HG02884 (cell line): ENCODE measurements around the gene MSRB3.

Experiments
- ATAC-seq: cut with Tn5 transposase; IDR thresholded peaks from one replicate; pipeline ENCODE4 v1.9.1; 2021; ENCODE audit warnings: mild to moderate bottlenecking, moderate library complexity; ENCODE audit not compliant: unreplicated experiment

The MSRB3 gene

DNA sequence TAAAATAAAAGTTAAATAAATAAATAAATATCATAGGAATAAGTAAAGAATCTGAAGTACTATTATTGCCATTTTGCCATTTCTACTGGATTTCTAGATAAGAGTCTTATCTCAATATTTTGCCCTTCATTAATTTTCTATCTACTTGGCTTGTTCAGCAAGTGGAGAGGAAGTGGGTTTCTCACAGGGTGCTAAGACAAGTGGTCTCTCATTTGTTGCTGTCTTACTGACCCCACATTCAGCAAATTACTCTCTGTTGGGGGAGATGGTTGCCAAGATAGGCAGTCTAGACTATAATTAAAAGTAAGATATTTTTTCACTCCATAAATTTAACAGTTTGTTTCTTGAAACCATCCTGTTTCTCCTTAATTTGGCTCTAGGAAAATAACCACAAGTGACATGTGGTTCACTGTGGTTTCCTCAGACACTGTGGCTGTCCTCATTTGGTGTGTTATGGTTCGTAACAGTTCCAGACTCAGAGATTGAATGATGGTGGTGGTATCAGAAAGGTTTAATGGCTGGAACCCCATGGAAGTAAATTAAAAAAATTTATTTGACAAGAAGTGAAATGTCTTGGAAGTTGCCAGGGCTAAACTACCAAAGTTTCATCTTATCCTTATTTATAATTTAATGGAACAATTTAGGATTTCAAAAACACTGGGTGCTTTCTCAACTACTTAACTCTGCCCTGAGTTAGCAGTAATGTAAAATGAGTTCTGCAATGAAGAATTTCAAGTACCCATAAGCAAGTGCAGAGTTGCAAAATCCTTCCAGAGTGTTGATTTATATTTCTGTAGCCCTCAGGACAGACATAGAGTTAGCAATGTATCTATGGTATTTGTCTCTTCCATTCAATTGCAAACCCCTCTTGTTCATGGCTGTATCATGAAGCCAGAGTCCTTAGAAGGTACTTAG, 214.8 kb downstream of the MSRB3 start:
- no peak for ATAC-seq

DNA sequence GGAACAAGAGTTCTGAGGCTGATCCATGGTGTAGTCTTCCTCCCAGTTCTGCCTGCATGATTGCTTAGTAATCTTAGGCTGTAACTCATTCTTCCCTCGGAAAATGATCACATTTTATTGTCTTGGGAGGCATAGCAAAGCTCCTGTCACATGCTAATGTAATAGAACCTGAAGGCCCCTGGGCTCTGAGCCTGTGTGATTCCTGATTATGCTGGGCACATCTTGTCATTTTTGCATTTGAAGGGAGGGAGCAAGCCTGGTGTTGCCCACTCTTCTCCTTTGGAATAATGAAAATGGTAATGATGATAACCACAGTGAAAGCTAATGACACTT, 215.4 kb downstream of the MSRB3 start:
- no peak for ATAC-seq

GRCh38 chr12:65494537-65494936, 216.1 kb downstream of the MSRB3 start:
- ATAC-seq = no peak

GRCh38 chr12:65495233-65495632, 216.8 kb downstream of the MSRB3 start:
- no peak for ATAC-seq

GRCh38 chr12:65496617-65497016, 218.1 kb downstream of the MSRB3 start:
- ATAC-seq = no peak

- ATAC-seq = no peak
Measured at GRCh38 chr12:65497660-65498059, 219.2 kb downstream of the MSRB3 start.

DNA sequence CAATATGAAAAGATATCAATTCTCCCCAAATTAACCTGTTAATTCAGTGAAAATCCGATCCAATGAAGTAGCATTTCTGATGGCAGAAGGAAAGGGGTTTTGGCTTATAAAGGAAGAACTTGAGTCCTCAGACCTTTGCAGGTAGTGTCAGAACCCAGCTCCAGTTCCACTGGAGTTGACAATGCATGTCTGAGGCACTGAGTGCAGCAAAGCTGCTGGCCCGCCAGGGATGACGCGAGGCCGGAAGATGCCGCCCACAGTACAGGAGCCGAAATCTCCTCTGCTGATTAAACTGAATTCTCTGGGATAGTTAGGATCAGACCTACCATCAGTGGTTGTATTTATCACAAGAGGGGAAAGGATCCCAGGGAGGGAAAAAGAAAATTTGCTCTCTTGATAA, 220.7 kb downstream of the MSRB3 start:
- no peak for ATAC-seq

- no peak for ATAC-seq
Measured at GRCh38 chr12:65500091-65500900, 221.8 kb downstream of the MSRB3 start.

- no peak for ATAC-seq
Measured at GRCh38 chr12:65501093-65501621, 222.7 kb downstream of the MSRB3 start.

GRCh38 chr12:65501935-65502334, 223.5 kb downstream of the MSRB3 start:
- no peak for ATAC-seq

GRCh38 chr12:65504417-65504816, 225.9 kb downstream of the MSRB3 start:
- no peak for ATAC-seq

DNA sequence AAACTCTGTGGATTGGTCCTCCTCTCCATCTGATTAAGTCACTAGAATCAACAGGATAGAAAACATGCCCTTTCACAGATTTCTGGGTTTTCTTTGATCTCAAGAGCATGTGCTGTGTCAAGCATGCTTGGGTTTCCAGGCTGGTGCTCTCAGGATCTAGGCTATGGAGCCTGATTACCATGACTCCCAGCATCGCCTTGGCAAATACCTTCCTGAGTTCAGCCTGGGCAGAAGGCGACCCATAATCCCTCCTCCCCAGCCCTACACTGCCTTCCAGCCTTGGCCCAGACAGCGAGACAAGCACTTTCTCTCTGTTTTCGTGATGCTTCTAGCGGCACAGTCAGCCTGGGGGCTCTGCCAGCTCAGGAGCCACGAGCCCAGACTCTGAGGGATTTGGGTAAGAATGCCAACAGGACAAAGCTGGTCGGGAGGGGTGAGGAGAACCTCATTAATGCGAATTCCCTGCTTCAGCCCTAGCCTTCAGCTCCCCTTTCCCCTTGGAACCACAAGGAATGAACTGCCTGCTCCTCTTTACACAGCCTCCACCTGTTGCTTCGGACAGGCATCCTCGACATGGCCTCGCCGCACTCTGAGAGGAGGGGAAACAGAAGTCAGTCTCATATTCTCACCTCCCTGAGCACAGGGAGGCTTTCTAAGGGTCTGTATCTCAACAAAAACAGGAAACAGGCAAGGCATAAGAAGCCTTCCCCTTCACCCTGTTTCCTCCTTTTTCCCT, 227.1 kb downstream of the MSRB3 start:
- ATAC-seq = no peak

DNA sequence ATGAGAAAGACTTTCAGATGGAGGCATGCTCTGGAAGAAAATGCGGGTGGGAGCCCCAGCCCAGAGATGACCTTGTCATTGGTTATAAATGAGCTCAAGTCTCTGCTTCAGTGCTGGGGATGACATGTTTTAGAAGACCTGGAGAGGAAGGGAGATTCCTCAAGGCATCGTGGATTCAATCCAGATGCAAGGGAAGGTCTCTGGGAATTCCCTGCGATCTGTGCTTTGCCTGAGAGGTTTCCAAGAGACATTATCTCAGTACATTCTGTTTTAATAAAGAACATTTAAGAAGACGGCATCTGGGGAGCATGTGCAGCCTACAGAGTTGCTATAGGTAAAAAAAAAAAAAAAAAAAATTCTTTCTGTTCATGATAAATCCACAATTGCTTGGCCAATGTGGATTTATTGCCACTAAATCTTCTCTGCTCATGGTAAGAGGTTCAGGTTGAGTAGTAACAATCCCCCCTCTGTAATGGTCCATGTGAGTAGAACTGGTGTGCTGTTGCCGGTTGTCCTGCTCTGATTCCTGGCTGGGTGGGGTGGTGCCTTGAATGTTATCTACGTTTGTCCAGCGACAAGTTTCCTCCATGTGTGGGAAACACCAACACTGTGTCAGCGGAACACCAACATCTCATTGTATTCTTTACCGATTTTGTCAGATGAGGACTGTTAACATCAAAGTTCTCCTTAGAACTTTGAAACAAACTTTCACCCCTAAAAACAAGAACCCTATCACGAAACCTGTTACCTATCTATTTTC, 230.0 kb downstream of the MSRB3 start:
- no peak for ATAC-seq

GRCh38 chr12:65510007-65510406, 231.5 kb downstream of the MSRB3 start:
- no peak for ATAC-seq

DNA sequence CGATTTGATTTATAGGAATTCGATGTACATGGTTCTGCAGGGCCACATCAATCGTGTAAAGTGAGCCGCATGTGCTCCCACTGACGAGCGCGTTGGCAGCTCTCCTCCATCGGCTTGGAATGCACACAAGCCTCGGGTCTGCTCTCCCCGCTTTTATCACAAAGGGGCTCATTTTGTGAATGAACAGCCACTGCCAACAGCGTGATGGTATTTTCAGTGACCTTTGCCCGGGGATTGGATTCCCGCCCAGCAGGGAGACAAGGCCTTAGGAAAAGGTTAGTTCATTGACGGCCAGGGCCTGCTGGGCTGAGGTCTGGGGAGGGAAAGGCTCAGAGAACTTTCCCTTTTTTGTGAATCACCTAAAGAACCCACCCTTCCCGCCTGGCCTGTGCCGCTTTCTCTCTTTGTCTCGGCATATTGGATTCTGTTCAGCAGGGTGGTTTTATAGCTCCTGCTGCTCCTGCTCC, 232.1 kb downstream of the MSRB3 start:
- ATAC-seq = no peak

DNA sequence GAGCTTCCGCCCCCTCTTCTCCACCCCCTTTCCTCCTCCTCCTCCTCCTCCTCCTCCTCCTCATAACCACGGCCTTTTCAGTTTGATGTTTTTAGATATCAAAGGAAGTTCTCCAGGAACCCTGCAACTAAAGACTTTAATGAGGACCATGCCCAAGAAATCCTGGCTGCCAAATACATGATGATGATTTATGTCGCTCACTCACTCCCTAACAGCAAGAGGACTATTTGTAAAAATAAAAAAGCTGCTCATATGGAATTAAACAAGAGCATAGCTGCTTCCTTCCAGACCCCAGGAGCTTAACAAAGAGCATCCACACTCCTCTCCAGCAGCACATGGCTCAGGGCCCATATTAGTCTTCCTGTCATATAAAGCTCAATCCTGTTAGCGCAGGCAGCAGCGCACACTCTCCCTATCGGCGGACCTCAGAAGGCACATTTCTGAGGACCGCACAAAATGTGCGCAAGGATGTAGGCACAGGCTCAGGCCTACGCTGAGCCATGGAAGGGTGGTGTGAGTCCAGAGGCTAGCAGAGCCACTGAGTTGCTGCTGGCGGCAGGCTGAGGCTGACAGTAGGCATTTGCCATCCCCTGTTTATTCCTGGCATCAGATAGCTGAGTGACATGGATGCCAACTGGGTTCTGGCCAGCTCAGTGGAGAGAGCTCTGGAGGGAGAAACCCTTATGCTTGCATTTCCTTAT, 232.8 kb downstream of the MSRB3 start:
- no peak for ATAC-seq

DNA sequence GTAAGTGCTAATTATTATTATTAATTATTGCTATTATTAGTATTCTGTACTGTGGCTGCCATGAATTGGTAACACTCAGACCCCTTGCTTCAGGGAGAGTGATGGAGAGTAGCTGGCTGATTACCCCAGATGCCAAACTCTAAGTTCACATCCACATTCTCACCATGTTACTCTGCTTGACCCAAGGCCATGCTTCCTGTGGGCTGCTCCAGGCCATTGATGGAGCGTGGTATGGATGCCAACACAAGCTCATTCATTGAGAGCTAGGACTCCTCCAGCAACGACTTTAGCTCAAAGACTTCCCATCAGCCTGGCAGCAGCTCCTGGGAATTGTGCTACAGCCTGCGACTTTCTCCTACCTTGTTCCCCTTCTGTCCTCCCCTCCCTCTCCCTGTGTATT, 233.4 kb downstream of the MSRB3 start:
- no peak for ATAC-seq
